ENCODE results near the gene TCP11L1. TPM values are rescaled to one million over a fixed set of nuclear protein-coding genes. Genes with fewer than 3 reads are reported as not detected.

Gene TCP11L1
- total RNA-seq, 1 donor from 2014 or later = 28.7 TPM

DNA sequence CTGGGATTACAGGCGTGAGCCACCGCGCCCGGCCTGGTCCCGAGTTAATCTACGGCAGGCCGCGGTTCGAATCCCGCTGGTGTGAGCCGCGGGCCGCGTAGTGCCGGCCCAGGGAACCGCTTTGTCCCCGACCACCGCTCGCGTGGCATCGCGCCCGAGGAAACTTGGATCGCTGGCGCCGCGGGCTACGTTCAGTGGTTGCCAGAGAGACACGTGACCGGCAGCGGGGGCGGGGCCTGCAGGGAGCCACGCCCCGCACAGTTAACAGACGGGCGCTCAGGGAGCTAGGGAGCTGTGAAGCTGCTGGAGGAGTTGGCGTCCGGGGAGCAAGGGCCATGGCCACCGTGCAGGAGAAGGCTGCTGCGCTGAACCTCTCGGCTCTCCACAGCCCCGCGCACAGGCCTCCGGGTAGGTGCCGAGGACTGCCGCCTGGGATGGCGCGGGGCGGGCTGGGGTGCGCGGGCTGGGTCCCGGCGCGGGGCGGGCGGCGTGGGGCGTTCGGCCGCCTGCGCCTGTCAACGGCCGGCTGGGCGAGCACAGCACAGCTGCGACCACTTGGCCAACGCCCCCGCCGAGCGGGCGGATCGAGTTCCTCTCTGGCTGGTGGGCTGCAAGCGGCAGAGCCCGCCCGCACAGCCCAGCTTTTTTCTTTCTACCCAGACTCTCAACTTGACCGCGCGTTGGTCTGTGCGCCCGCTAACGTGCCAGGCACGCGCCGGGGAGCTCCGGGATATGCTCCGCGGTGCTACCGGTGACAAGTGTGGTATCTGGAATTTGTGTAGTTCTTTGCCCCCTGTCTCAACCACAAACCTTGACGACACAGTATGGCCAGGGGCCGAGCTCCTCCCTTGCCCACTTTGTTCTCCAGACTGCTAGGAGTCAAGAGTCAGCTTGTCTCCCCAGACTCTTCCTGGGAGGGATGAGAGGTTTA is 23.5 kb upstream of the TCP11L1 start, which contains the start of gene DEPDC7:
TSS of gene DEPDC7 (plus strand) at position 258 of the 931 bp plus-strand sequence. CDS start at position 336, 78 bp downstream.
- no peaks in the 10 kb centered on the region for H3K9me3 ChIP-seq
- intact Hi-C loops (cut with DNase I) = no loop called here
- H3K4me3 ChIP-seq = peak within 1 kb of the TSS; percentile 70 to 72
- H3K27me3 ChIP-seq = no peaks in the 10 kb centered on the region
- DNase-seq (ENCODE audit: extremely low spot score in 2 of 2) = no peak
- H3K27ac ChIP-seq = peak within 1 kb of the TSS; percentile 71
- peaks cover 30% of the 10 kb centered on the region for H3K4me1 ChIP-seq
- TF ChIP-seq, protein P1, sequence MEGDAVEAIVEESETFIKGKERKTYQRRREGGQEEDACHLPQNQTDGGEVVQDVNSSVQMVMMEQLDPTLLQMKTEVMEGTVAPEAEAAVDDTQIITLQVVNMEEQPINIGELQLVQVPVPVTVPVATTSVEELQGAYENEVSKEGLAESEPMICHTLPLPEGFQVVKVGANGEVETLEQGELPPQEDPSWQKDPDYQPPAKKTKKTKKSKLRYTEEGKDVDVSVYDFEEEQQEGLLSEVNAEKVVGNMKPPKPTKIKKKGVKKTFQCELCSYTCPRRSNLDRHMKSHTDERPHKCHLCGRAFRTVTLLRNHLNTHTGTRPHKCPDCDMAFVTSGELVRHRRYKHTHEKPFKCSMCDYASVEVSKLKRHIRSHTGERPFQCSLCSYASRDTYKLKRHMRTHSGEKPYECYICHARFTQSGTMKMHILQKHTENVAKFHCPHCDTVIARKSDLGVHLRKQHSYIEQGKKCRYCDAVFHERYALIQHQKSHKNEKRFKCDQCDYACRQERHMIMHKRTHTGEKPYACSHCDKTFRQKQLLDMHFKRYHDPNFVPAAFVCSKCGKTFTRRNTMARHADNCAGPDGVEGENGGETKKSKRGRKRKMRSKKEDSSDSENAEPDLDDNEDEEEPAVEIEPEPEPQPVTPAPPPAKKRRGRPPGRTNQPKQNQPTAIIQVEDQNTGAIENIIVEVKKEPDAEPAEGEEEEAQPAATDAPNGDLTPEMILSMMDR (IDR thresholded peaks at IDR 0.05) = no peak
- TF ChIP-seq POLR2A (IDR thresholded peaks at IDR 0.05) (no peak), POLR2AphosphoS5 (IDR thresholded peaks at IDR 0.05; ENCODE audit: insufficient read depth in 1 of 2, low read depth in 1 of 2) (peak; percentile 15 to 67)
- H3K36me3 ChIP-seq = no peaks in the 10 kb centered on the region

DNA sequence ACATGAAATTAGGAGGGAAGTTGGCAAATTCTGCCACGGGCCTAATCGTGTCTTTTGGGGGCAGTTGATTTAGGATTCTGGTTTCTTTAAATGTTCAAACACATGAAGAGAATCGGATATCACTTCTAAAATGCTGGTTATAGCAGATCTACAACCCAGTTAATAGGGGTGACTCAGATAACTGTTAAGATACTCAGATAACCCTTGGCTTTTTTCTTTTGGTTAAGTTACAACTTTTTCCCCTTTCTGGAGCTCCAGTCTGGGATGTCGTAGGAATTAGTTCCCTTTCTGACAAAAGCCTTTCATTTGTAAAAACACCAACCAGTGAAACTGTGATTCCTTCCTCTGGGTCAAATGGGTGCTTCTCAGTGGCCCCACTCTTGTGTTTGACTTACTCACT is 22.7 kb upstream of the TCP11L1 start:
- no peak for DNase-seq (ENCODE audit: extremely low spot score in 2 of 2)
- intact Hi-C loops (cut with DNase I) = no loop called here
- H3K27ac ChIP-seq = peak overlapping the region; percentile 71

DNA sequence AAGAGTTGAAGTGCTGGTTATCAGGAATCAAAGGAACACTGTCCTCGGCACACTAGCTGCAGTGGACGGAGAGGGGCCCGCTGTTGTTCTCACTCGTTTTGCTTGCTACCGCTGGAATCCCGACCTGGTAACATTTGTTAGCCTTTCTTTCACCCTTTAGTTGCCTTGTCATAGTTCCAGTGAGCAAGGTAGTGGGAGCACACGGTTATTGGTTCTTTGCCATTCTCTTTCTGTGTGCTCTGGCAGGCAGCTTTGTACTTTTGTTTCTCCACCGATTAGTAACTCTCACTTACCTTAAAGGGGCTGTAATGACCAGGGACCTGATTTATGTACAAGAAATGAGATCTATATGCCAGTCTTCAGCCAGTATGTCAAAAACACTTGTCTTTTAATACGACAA is 21.9 kb upstream of the TCP11L1 start:
- H3K4me3 ChIP-seq = no peak overlapping the region

More for the DNA sequence above, 22.7 kb upstream of the TCP11L1 start:
- Histone ChIP-seq H3K9me3 (no peaks in the 10 kb centered on the region), H3K36me3 (no peaks in the 10 kb centered on the region), H3K4me3 (peak overlapping the region; percentile 70 to 72), H3K4me1 (peaks cover 29% of the 10 kb centered on the region), H3K27me3 (no peaks in the 10 kb centered on the region)
- TF ChIP-seq POLR2AphosphoS5 (IDR thresholded peaks at IDR 0.05; ENCODE audit: insufficient read depth in 1 of 2, low read depth in 1 of 2) (no peak), POLR2A (IDR thresholded peaks at IDR 0.05) (no peak)
- TF ChIP-seq, protein P1 (IDR thresholded peaks at IDR 0.05) = no peak

DNA sequence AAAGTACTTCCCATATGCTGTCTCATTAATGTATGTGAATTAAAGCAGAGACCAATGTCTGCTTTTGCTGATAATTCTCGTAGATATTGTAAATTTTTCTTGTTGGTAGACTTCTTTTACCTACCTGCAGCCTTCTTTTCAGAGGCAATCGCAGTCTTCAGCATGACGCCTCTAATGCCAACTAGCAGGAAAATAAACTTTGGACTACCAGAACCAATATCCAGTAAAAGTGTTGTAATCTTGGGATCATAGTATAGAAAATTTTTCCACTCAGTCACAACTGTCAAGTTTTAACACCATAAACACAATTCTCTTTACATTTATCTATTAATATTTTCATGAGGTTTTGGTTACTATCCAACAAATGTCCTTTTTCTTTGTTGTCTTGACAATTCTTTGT is 21.4 kb upstream of the TCP11L1 start:
- no peak for DNase-seq (ENCODE audit: extremely low spot score in 2 of 2)
- peaks cover 25% of the 10 kb centered on the region for H3K4me1 ChIP-seq
- intact Hi-C loops (cut with DNase I) = no loop called here
- TF ChIP-seq, protein P1 (IDR thresholded peaks at IDR 0.05) = no peak
- TF ChIP-seq POLR2AphosphoS5 (IDR thresholded peaks at IDR 0.05; ENCODE audit: insufficient read depth in 1 of 2, low read depth in 1 of 2) (no peak), POLR2A (IDR thresholded peaks at IDR 0.05) (no peak)
- H3K4me3 ChIP-seq = no peak overlapping the region
- no peaks in the 10 kb centered on the region for H3K9me3 ChIP-seq
- H3K27ac ChIP-seq = no peak overlapping the region
- no peaks in the 10 kb centered on the region for H3K36me3 ChIP-seq
- H3K27me3 ChIP-seq = no peaks in the 10 kb centered on the region

More for the DNA sequence above, 21.9 kb upstream of the TCP11L1 start:
- intact Hi-C loops (cut with DNase I) = no loop called here
- Histone ChIP-seq H3K27me3 (no peaks in the 10 kb centered on the region), H3K27ac (no peak overlapping the region), H3K4me1 (peaks cover 25% of the 10 kb centered on the region), H3K9me3 (no peaks in the 10 kb centered on the region), H3K36me3 (no peaks in the 10 kb centered on the region)
- TF ChIP-seq, protein P1 (IDR thresholded peaks at IDR 0.05) = no peak
- TF ChIP-seq POLR2AphosphoS5 (IDR thresholded peaks at IDR 0.05; ENCODE audit: insufficient read depth in 1 of 2, low read depth in 1 of 2) = no peak
- no peak for TF ChIP-seq POLR2A (IDR thresholded peaks at IDR 0.05)
- no peak for DNase-seq (ENCODE audit: extremely low spot score in 2 of 2)

DNA sequence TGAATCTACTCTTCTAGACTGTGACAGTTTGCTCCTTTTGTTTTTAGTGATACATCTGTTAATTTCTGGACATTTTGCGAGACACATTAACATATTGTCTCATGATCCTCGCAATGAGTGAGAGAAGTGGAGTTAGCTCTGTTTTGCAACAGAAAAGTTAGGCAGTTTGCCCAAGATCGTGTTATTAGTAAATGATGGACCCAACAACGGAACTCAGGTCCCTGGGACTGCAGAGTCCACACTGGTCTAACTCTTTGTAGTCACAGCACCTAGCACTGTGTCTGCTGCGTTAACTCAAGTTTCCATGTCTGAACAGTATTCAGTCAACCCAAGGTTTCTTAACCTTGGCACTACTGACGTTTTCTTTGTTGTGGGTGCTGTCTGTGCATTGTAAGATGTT is 20.5 kb upstream of the TCP11L1 start:
- no peaks in the 10 kb centered on the region for H3K27me3 ChIP-seq
- intact Hi-C loops (cut with DNase I) = no loop called here
- DNase-seq (ENCODE audit: extremely low spot score in 2 of 2) = no peak
- no peak for TF ChIP-seq POLR2AphosphoS5 (IDR thresholded peaks at IDR 0.05; ENCODE audit: insufficient read depth in 1 of 2, low read depth in 1 of 2)
- TF ChIP-seq, protein P1 (IDR thresholded peaks at IDR 0.05) = no peak
- no peak for TF ChIP-seq POLR2A (IDR thresholded peaks at IDR 0.05)
- H3K4me1 ChIP-seq = peaks cover 25% of the 10 kb centered on the region
- no peak overlapping the region for H3K4me3 ChIP-seq
- no peaks in the 10 kb centered on the region for H3K9me3 ChIP-seq
- H3K27ac ChIP-seq = no peak overlapping the region
- H3K36me3 ChIP-seq = no peaks in the 10 kb centered on the region

Data from vagina (tissue), 2 donors.